HepG2 (cell line): Measurements from ENCODE around the gene NOL4L. TPM values are rescaled to one million over a fixed set of nuclear protein-coding genes. Genes with fewer than 3 reads are reported as not detected.
A peak's percentile ranks its signal among the peaks of the same experiment; 100 is the strongest.

Experiments
- FIP1L1 ChIP-seq: fragments of 200-400 bp; formaldehyde crosslinking; IDR thresholded peaks from 2 replicates; pipeline ENCODE4 v1.6.1; 2018; ENCODE audit warnings: low read depth, mild to moderate bottlenecking, low read length, moderate library complexity, borderline replicate concordance; ENCODE audit not compliant: insufficient read depth
- FOXK1 ChIP-seq: sonication (generic); formaldehyde crosslinking; IDR thresholded peaks from 2 replicates; pipeline ENCODE4 v1.4.0; 2020; ENCODE audit warnings: low read depth, missing genetic modification reagents, borderline replicate concordance
- GABPA ChIP-seq, 2 experiments: IDR thresholded peaks; 2 replicates each; pipeline ENCODE4 v1.6.1; 2011 to 2016; ENCODE audit warnings: low read depth in 2 of 2, low read length in 1 of 2, missing biosample characterization in 1 of 2, missing genetic modification characterization in 1 of 2
- HMGA1 ChIP-seq: sonication (generic); formaldehyde crosslinking; conservative IDR thresholded peaks from 2 replicates; pipeline ENCODE4 v1.4.0; 2020; ENCODE audit warnings: missing genetic modification reagents
- IRX3 ChIP-seq: sonication (generic); formaldehyde crosslinking; IDR thresholded peaks from 2 replicates; pipeline ENCODE4 v1.8.1; 2023; ENCODE audit warnings: mild to moderate bottlenecking, low read depth, missing genetic modification reagents, borderline replicate concordance
- JUN ChIP-seq: sonication (generic); formaldehyde crosslinking; IDR thresholded peaks from 2 replicates; pipeline ENCODE4 v1.4.0; 2020; ENCODE audit warnings: mild to moderate bottlenecking, missing genetic modification reagents
- KLF13 ChIP-seq: sonication (generic); formaldehyde crosslinking; IDR thresholded peaks from 2 replicates; pipeline ENCODE4 v1.4.0; 2020; ENCODE audit warnings: mild to moderate bottlenecking, missing genetic modification reagents
- MED1 ChIP-seq: sonication (generic); formaldehyde crosslinking; IDR thresholded peaks from 2 replicates; pipeline ENCODE4 v1.4.0; 2020; ENCODE audit warnings: missing genetic modification reagents
- PITX1 ChIP-seq: sonication (generic); formaldehyde crosslinking; IDR thresholded peaks from 2 replicates; pipeline ENCODE4 v1.5.1; 2020; ENCODE audit warnings: mild to moderate bottlenecking, missing genetic modification reagents
- PLSCR1 ChIP-seq: sonication (generic); formaldehyde crosslinking; IDR thresholded peaks from 2 replicates; pipeline ENCODE4 v1.5.0; 2020; ENCODE audit warnings: missing genetic modification reagents, mild to moderate bottlenecking, borderline replicate concordance
- POLR2A ChIP-seq, 2 experiments: IDR thresholded peaks; 2 replicates each; pipeline ENCODE4 v1.6.1; 2011; ENCODE audit warnings: low read depth in 2 of 2, low read length in 2 of 2, mild to moderate bottlenecking in 1 of 2, moderate library complexity in 1 of 2; ENCODE audit not compliant: insufficient read depth in 1 of 2
- SIX4 ChIP-seq: sonication (generic); formaldehyde crosslinking; IDR thresholded peaks from 2 replicates; pipeline ENCODE4 v1.4.0; 2020; ENCODE audit warnings: missing genetic modification reagents
- TCF7 ChIP-seq: sonication (generic); IDR thresholded peaks from 2 replicates; pipeline ENCODE4 v1.6.1; 2016; ENCODE audit warnings: antibody characterized with exemption, low read depth
- ZHX2 ChIP-seq, 2 experiments: sonication (generic) in 1 of 2; formaldehyde crosslinking in 1 of 2; IDR thresholded peaks; 2 replicates each; pipeline versions ENCODE4 v1.6.1 to v1.9.0; 2014 to 2022; ENCODE audit warnings: antibody characterized with exemption in 1 of 2, borderline replicate concordance in 1 of 2, inconsistent platforms in 1 of 2, low read depth in 1 of 2, missing genetic modification reagents in 1 of 2
- ZMAT3 ChIP-seq: sonication (generic); formaldehyde crosslinking; conservative IDR thresholded peaks from 2 replicates; pipeline ENCODE4 v1.7.0; 2021; ENCODE audit warnings: missing genetic modification reagents
- ZNF33B ChIP-seq: sonication (generic); formaldehyde crosslinking; IDR thresholded peaks from 2 replicates; pipeline ENCODE4 v1.5.1; 2020; ENCODE audit warnings: mild to moderate bottlenecking, missing genetic modification reagents
- ZNF552 ChIP-seq: sonication (generic); formaldehyde crosslinking; IDR thresholded peaks from 2 replicates; pipeline ENCODE4 v1.9.0; 2022; ENCODE audit warnings: missing genetic modification reagents, mild to moderate bottlenecking, borderline replicate concordance
- ZNF670 ChIP-seq: sonication (generic); formaldehyde crosslinking; IDR thresholded peaks from 2 replicates; pipeline ENCODE4 v1.8.0; 2022; ENCODE audit warnings: mild to moderate bottlenecking, missing genetic modification reagents, borderline replicate concordance
- ZNF672 ChIP-seq: sonication (generic); formaldehyde crosslinking; IDR thresholded peaks from 2 replicates; pipeline ENCODE4 v1.8.1; 2022; ENCODE audit warnings: missing genetic modification reagents
- ZNF704 ChIP-seq: sonication (generic); formaldehyde crosslinking; IDR thresholded peaks from 2 replicates; pipeline ENCODE4 v1.8.1; 2023; ENCODE audit warnings: mild to moderate bottlenecking, inconsistent platforms, moderate library complexity, missing genetic modification reagents, borderline replicate concordance
- ZNF816 ChIP-seq: sonication (generic); formaldehyde crosslinking; IDR thresholded peaks from 2 replicates; pipeline ENCODE4 v1.8.0; 2022; ENCODE audit warnings: missing genetic modification reagents, mild to moderate bottlenecking, borderline replicate concordance
- ZZZ3 ChIP-seq: sonication (generic); formaldehyde crosslinking; IDR thresholded peaks from 2 replicates; pipeline ENCODE4 v1.4.0; 2020; ENCODE audit warnings: missing genetic modification reagents, mild to moderate bottlenecking, borderline replicate concordance
- polyA plus RNA-seq, 8 experiments: library from polyadenylated mRNA; depleted of rRNA in 3 of 8; stranded (reverse) in 7 of 8; unstranded in 1 of 8; fragments of >200 nt; fragmentation: Illumina TruSeq in 4 of 8; extraction: Trizol in 4 of 8; gene quantifications; 2 replicates each; pipeline versions ENCODE4 v1.2.1 to v1.2.3, GENCODE V29; 2011 to 2016; ENCODE audit warnings: low read depth in 4 of 8, missing spikeins in 1 of 8, mixed read lengths in 1 of 8; ENCODE audit not compliant: insufficient read depth in 1 of 8
- total RNA-seq, 5 experiments: library from RNA; depleted of rRNA; stranded (reverse); fragments of >200 nt; fragmentation: Illumina TruSeq; extraction: Trizol; gene quantifications; 2 replicates each; pipeline ENCODE4 v1.2.3, GENCODE V29; 2016; ENCODE audit warnings: low read depth in 1 of 5

The NOL4L gene
- total and polyA plus RNA-seq, 2 of the 13 experiments (the other 11 are each of a cell fraction or from before 2014, with no cell fraction given), result 16.6 to 35.4 TPM

GRCh38 chr20:32484225-32484957 is 100.7 kb downstream of the NOL4L start (continued):
- 0 out of 2 replicates have a peak, but pooled peaks have one; percentile 35 for TF ChIP-seq ZHX2 (IDR thresholded peaks at IDR 0.05; ENCODE audit: low read depth)
- TF ChIP-seq ZHX2 (CRISPR knock-in tag; IDR thresholded peaks at IDR 0.05; ENCODE audit: borderline replicate concordance), result 0 out of 2 replicates have a peak, but pooled peaks have one; percentile 13
- TF ChIP-seq ZNF816 (CRISPR knock-in tag), result no peak
- no peak for TF ChIP-seq ZNF704 (CRISPR knock-in tag)
- TF ChIP-seq ZNF33B (CRISPR knock-in tag), result no peak
- TF ChIP-seq ZNF552 (CRISPR knock-in tag), result peak; percentile 49; the same call in 1 of the 2 replicates
- no peak for TF ChIP-seq HMGA1 (CRISPR knock-in tag)
- TF ChIP-seq TCF7, result no peak
- 0 out of 2 replicates have a peak, but pooled peaks have one; percentile 42 for TF ChIP-seq KLF13 (CRISPR knock-in tag)
- no peak for TF ChIP-seq POLR2A (IDR thresholded peaks at IDR 0.05; ENCODE audit: insufficient read depth in 1 of 2, low read depth in 2 of 2, low read length in 2 of 2)
- TF ChIP-seq SIX4 (CRISPR knock-in tag), result no peak
- no peak for TF ChIP-seq GABPA (IDR thresholded peaks at IDR 0.05; ENCODE audit: low read depth, low read length)
- TF ChIP-seq GABPA (CRISPR knock-in tag; IDR thresholded peaks at IDR 0.05; ENCODE audit: low read depth), result no peak
- TF ChIP-seq MED1, result no peak
- TF ChIP-seq ZNF670 (CRISPR knock-in tag), result no peak
- no peak for TF ChIP-seq PITX1 (CRISPR knock-in tag)
- TF ChIP-seq ZNF672 (CRISPR knock-in tag), result no peak
- no peak for TF ChIP-seq ZZZ3 (CRISPR knock-in tag)
- TF ChIP-seq IRX3 (CRISPR knock-in tag), result no peak
- TF ChIP-seq FOXK1 (CRISPR knock-in tag), result no peak
- no peak for TF ChIP-seq JUN (CRISPR knock-in tag)
- no peak for TF ChIP-seq ZMAT3
- no peak for TF ChIP-seq PLSCR1 (CRISPR knock-in tag)
- TF ChIP-seq FIP1L1, result no peak
